Loucy (cell line): ENCODE results near the gene LDLRAD4.

Source experiments
- CTCF ChIP-seq: fragments of 200-600 bp; sonication (generic); conservative IDR thresholded peaks from 2 replicates; pipeline ENCODE4 v1.5.1; 2014; ENCODE audit warnings: mild to moderate bottlenecking, antibody characterized with exemption, low read length
- EZH2phosphoT487 ChIP-seq: fragments of 200-600 bp; IDR thresholded peaks from 2 replicates; pipeline ENCODE4 v1.6.1; 2018; ENCODE audit warnings: antibody characterized with exemption, mild to moderate bottlenecking, moderate library complexity, borderline replicate concordance

GRCh38 chr18:13376841-13377351 lies 158.3 kb downstream of the LDLRAD4 start:
- TF ChIP-seq CTCF: no peak
- no peak for TF ChIP-seq EZH2phosphoT487
